HTERT RPE-1 (cell line): ENCODE measurements around the gene BAIAP2L1.
"Not testable (repeated sequence)": the region's sequence is repeated elsewhere in the genome, so short reads cannot be mapped to it uniquely, and the experiment has no call there.

Source experiments
- in situ Hi-C: fragments of 300-500 bp; cut with MboI; formaldehyde crosslinking; loops from 4 replicates; pipeline ENCODE4 v1.14.3; 2020; ENCODE audit warnings: low sequenced_read_pairs

BAIAP2L1 gene, protein sequence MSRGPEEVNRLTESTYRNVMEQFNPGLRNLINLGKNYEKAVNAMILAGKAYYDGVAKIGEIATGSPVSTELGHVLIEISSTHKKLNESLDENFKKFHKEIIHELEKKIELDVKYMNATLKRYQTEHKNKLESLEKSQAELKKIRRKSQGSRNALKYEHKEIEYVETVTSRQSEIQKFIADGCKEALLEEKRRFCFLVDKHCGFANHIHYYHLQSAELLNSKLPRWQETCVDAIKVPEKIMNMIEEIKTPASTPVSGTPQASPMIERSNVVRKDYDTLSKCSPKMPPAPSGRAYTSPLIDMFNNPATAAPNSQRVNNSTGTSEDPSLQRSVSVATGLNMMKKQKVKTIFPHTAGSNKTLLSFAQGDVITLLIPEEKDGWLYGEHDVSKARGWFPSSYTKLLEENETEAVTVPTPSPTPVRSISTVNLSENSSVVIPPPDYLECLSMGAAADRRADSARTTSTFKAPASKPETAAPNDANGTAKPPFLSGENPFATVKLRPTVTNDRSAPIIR

GRCh38 chr7:98400542-98401340 is at the start of gene BAIAP2L1:
TSS of gene BAIAP2L1 (minus strand) at chr7:98401090. CDS start at chr7:98400852, 238 bp downstream.
- in situ Hi-C loops, result no loop called here

GRCh38 chr7:98448766-98449165 is 47.9 kb upstream of the BAIAP2L1 start:
- in situ Hi-C loops, result no loop called here

DNA sequence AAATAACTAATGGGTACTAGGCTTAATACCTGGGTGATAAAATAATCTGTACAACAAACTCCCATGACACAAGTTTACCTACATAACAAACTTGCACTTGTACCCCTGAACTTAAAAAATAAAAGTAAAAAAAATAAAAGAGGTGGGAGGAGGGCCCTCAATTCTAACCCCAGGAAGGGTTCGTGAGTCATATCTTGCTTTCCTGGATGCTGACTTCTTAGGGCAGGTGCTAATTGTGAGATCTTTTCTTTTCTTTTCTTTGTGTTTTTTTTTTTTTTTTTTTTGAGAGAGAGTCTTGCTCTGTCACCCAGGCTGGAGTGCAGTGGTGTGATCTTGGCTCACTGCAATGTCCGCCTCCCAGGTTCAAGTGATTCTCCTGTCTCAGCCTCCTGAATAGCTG is 40.1 kb upstream of the BAIAP2L1 start:
- in situ Hi-C loops, result not testable (repeated sequence)

DNA sequence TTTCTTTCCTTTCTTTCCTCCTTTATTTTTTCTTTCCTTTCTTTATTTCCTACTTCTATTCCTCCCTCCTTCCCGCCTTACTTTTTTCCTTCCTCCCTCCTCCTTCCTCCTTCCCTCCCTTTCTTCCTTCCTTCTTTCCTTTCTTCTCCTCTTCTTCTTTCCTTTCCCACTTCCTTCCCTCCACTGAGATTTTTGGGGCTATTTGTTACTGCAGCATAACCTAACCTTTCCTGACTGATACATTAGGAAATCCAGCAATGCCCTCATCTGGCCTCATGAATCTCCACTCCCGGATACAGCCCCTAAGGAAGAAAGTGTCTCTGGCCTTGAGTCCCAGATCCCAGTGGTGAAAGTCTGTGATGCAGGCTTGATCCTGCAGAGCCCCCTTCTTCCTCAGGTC is 38.6 kb upstream of the BAIAP2L1 start:
- in situ Hi-C loops, result no loop called here

DNA sequence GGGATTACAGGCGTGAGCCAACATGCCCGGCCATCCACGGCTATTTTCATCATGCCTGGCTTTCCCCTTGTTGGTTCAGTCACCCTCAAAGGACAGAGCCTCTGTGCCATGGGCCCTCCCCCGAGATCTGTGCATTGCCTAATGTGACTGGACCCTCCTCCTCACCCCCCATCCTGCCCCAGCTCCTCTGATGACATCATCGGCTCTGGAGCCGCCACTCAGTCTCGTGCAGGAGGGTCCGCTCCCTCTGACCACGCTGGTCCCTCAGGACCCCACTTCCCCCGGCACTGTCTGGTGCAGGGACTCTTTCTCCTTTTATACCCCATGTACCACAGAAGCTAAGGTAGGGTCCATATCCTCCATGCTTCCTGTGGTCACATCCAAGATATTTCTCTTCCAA is 33.2 kb upstream of the BAIAP2L1 start:
- in situ Hi-C loops, result no loop called here

- in situ Hi-C loops, result no loop called here
Measured at GRCh38 chr7:98429799-98430198, 28.9 kb upstream of the BAIAP2L1 start.

- in situ Hi-C loops, result no loop called here
Measured at GRCh38 chr7:98423043-98423442, 22.2 kb upstream of the BAIAP2L1 start.

DNA sequence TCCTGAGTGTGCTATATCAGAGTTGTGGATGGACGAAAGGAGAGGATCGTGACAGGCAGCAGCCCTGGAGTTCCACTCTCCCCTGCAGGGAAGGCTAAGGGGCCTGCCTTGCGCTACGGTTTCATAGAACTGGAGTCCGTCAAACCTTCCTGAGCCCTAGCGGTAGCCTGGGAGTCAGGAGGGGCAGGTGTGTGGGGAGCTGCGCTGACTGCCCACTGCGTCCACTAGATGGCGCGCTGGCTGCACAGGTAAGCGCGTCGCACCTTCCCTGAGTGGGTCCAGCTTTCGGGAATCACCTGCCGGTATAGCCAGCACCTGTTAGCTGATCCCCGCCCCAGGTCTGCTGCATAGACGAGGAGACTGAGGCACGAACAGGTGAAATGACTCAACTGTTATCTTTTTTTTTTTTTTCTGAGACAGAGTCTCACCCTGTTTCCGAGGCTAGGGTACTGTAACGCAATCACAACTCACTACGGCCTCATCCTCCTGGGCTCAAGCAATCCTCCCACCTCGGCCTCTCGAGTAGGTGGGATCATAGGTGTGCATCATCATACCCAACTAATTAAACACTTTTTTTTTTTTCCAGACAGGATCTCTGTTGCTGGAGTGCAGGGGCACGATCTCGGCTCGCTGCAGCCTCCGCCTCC is 20.2 kb upstream of the BAIAP2L1 start:
- in situ Hi-C loops, result no loop called here

DNA sequence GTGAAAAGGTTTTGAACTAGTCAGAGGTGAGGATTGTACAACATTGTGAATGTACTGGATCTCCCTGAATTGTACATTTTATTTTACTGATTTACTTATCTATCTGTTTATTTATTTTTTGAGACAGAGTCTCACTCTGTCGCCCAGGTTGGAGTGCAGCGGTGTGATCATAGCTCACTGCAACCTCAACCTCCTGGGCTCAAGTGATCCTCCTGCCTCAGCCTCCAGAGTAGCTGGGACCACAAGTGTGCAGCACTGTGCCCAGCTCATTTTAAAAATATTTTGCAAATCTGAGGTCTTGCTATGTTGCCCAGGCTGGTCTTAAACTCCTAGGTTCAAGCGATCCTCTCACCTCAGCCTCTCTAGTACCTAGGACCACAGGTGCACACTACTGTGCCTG is 19.1 kb upstream of the BAIAP2L1 start:
- in situ Hi-C loops, result not testable (repeated sequence)

DNA sequence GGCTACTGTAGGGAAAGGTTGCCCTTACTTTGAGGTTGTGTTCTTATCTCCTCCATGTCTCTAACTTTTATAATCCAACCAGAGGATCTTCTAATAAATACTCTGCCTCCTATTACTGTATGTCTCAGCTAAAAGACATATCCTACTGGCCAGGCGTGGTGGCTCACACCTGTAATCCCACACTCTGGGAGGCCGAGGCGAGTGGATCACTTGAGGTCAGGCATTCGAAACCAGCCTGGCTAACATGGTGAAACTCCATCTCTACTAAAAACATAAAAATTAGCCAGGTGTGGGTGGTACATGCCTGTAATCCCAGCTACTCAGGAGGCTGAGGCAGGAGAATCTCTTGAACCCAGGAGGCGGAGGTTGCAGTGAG is 18.4 kb upstream of the BAIAP2L1 start:
- in situ Hi-C loops, result not testable (repeated sequence)

- in situ Hi-C loops, result no loop called here
Measured at GRCh38 chr7:98418636-98419315, 17.9 kb upstream of the BAIAP2L1 start.

DNA sequence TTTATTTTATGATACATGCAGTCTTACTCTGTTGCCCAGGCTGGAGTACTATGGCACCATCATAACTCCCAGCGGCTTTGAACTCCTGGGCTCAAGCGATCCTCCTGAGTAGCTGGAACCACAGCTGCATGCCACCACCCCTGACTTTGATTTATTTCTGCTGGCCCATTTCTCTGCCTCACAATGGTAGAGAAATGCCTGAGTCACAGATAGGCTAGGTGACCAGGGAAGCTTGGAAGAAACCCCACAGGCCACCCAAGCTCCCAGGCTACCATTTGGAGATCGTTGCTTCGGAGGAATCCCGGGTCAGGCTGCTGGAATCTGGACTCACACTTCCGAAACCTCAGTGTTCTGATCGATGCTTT is 17.4 kb upstream of the BAIAP2L1 start:
- in situ Hi-C loops, result no loop called here

DNA sequence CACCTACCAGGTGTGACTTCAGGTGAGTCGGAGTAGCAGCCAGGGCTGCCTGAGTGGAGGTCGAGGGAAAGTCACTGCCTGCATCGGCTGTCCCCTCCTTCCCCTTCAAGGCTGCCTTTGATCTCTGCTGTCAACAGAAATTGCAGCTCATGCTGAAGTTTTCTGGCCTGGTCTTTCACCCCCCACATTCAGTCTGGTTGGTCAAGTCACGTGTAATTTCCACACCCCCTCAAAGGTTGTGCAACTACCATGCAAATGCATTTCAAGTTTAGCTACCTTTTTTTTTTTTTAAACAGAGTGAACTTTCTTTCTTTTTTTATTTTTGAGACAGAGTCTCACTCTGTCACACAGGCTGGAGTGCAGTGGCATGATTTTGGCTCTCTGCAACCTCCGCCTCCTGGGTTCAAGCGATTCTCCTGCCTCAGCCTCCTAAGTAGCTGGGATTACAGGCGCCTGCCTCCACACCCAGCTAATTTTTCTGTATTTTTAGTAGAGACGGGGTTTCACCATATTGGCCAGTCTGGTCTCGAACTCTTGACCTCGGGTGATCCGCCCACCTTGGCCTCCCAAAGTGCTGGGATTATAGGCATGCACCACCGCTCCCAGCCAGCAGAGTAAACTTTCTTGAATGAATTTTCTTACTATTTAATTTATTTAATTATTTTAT is 16.8 kb upstream of the BAIAP2L1 start:
- in situ Hi-C loops, result not testable (repeated sequence)

- in situ Hi-C loops, result no loop called here
Measured at GRCh38 chr7:98414205-98414900, 13.5 kb upstream of the BAIAP2L1 start.

GRCh38 chr7:98413655-98414054 is 12.8 kb upstream of the BAIAP2L1 start:
- in situ Hi-C loops, result not testable (repeated sequence)

DNA sequence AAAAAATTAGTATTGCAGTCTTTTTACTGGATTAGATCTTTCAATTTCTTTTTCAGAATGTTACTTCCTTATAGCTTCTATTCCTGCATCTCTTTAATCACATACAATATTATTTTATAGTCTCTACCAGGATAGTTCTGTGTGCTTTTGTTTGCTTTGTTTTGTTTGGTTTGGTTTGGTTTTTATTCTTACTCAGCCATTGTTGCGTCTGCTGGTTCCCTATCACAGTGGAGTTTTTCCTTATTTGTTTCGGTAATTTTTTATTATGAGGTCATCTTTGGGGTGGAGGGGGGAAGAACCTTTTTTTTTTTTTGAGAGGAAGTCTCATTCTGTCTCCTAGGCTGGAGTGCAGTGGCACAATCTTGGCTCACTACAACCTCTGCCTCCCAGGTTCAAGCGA is 9.0 kb upstream of the BAIAP2L1 start:
- in situ Hi-C loops, result no loop called here

GRCh38 chr7:98408146-98408545 is 7.3 kb upstream of the BAIAP2L1 start:
- in situ Hi-C loops, result not testable (repeated sequence)

- in situ Hi-C loops, result no loop called here
Measured at GRCh38 chr7:98406827-98407226, 5.9 kb upstream of the BAIAP2L1 start.

- in situ Hi-C loops, result no loop called here
Measured at GRCh38 chr7:98404840-98405239, 4.0 kb upstream of the BAIAP2L1 start.
